Thoracic aorta (tissue), 2 donors: ENCODE data around the gene GALNT2. TPM values are rescaled to one million over a fixed set of nuclear protein-coding genes. Genes with fewer than 3 reads are reported as not detected.

Experiments used
- ATAC-seq: fragments of 150-250 bp; one replicate; pipeline ENCODE4 v1.8.0; 2017; ENCODE audit warnings: low read depth; ENCODE audit not compliant: insufficient number of reproducible peaks, low FRiP score
- DNase-seq: peaks from one replicate; pipeline ENCODE4 v3.0.0-alpha.2; 2020; ENCODE audit warnings: low spot score
- H3K27ac ChIP-seq, 2 donors: fragments of 200-600 bp; sonication (generic); 1 replicate in 1 of 2; 2 replicates in 1 of 2; pipeline ENCODE4 v1.5.1; 2016; ENCODE audit warnings: mild to moderate bottlenecking in 2 of 2, moderate library complexity in 2 of 2
- H3K27me3 ChIP-seq: fragments of 200-600 bp; sonication (generic); replicated peaks from 2 replicates; pipeline ENCODE4 v1.6.0; 2016; ENCODE audit warnings: mild to moderate bottlenecking; ENCODE audit not compliant: insufficient read depth
- H3K36me3 ChIP-seq: fragments of 200-600 bp; sonication (generic); one replicate; pipeline ENCODE4 v1.5.1; 2016
- H3K4me1 ChIP-seq, 2 donors: fragments of 200-600 bp; sonication (generic); 1 replicate in 1 of 2; 2 replicates in 1 of 2; pipeline versions ENCODE4 v1.5.1 to v1.6.0; 2016; ENCODE audit warnings: low read depth in 2 of 2, mild to moderate bottlenecking in 1 of 2; ENCODE audit not compliant: control insufficient read depth in 1 of 2
- H3K4me3 ChIP-seq: fragments of 200-600 bp; sonication (generic); 2 replicates; pipeline ENCODE4 v1.5.1; 2016; ENCODE audit warnings: mild to moderate bottlenecking
- H3K9me3 ChIP-seq: fragments of 200-600 bp; sonication (generic); 2 replicates; pipeline ENCODE4 v1.5.1; 2016
- total RNA-seq, 2 donors: library from RNA; depleted of rRNA; stranded (reverse); fragments of >200 nt; gene quantifications; one replicate each; pipeline versions ENCODE4 v1.1.0 to v1.2.3, GENCODE V29; 2016
- TF ChIP-seq, protein P1 (sequence below): fragments of 200-600 bp; sonication (generic); IDR thresholded peaks from one replicate; pipeline ENCODE4 v1.5.1; 2019; ENCODE audit warnings: antibody characterized with exemption

The GALNT2 gene
- total RNA-seq, 2 donors from 2014 or later, result 113 to 148 TPM

DNA sequence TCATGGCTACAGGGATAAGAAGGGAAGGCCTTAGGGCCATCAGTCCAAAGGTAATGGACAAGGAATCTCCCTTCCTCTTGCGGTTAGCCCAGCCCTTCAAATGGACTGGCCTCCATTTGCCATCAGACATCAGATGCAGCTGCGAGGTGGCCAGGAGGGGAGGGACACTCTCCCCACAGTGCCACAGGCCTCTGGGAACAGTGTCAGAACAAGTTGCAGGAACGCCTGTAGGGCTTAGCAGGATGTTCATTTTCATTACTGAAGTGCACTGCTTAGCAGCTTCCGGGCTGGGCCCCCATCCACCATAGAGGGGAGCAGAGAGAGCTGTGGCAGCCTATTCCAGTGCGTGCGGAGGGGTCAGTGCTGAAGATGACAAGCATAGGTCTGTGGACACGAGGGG lies 127.5 kb downstream of the GALNT2 start:
- DNase-seq, result no peak

DNA sequence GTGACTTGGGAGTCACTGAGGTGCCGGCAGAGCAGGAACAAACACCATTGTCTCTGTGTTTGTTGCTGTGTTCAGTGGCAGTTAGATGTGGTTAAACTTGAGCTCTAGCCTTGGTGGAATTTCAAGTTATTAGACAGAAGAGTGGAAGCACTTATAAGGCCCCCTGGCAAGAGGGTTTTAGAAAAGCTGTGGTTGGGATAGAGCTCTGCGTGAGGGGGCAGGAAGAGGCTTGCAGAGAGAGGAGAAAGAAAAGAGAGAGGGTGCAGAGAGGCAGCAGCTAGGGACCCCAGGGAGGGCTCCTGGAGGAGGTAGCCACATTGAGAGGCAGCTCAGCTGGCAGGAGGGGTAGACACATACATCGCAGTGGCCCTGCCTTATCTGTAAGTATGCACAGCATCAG lies 128.2 kb downstream of the GALNT2 start:
- peaks cover 18 to 52% of the 10 kb centered on the region in 2 donors for H3K4me1 ChIP-seq
- no peak for ATAC-seq
- no peak for DNase-seq

More for the DNA sequence above, 127.5 kb downstream of the GALNT2 start:
- Histone ChIP-seq H3K4me1 (peaks cover 20 to 59% of the 10 kb centered on the region in 2 donors), H3K36me3 (no peaks in the 10 kb centered on the region), H3K27me3 (no peaks in the 10 kb centered on the region), H3K9me3 (no peaks in the 10 kb centered on the region), H3K27ac (no peak overlapping the region), H3K4me3 (no peak overlapping the region)
- TF ChIP-seq, protein P1, sequence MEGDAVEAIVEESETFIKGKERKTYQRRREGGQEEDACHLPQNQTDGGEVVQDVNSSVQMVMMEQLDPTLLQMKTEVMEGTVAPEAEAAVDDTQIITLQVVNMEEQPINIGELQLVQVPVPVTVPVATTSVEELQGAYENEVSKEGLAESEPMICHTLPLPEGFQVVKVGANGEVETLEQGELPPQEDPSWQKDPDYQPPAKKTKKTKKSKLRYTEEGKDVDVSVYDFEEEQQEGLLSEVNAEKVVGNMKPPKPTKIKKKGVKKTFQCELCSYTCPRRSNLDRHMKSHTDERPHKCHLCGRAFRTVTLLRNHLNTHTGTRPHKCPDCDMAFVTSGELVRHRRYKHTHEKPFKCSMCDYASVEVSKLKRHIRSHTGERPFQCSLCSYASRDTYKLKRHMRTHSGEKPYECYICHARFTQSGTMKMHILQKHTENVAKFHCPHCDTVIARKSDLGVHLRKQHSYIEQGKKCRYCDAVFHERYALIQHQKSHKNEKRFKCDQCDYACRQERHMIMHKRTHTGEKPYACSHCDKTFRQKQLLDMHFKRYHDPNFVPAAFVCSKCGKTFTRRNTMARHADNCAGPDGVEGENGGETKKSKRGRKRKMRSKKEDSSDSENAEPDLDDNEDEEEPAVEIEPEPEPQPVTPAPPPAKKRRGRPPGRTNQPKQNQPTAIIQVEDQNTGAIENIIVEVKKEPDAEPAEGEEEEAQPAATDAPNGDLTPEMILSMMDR, result no peak
- no peak for ATAC-seq

DNA sequence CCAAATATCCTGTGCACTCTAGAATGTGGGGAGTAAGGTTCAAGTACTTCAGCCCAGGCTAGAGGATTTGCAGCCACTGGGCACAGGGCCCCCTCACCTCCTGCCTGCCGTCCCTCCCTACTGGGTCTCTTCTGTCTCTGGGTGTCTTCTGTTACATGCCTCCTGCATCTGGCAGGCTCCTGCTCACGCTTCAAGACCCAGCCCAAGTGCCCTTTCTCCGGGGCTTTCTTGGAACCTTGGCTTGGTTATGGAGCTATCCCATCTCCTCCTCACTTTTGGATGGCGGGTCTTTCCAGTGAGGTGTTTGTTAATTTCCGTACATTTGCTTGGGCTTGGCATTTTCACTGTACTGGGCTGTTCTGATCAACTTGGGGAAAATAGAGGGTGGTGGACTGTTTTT lies 129.0 kb downstream of the GALNT2 start:
- no peaks in the 10 kb centered on the region for H3K27me3 ChIP-seq
- no peak for DNase-seq
- H3K4me1 ChIP-seq, result peaks cover 11 to 43% of the 10 kb centered on the region in 2 donors
- no peaks in the 10 kb centered on the region for H3K36me3 ChIP-seq
- no peak overlapping the region for H3K27ac ChIP-seq
- H3K9me3 ChIP-seq, result no peaks in the 10 kb centered on the region
- no peak overlapping the region for H3K4me3 ChIP-seq
- TF ChIP-seq, protein P1, result no peak
- no peak for ATAC-seq

More for the DNA sequence above, 128.2 kb downstream of the GALNT2 start:
- Histone ChIP-seq H3K36me3 (no peaks in the 10 kb centered on the region), H3K4me3 (no peak overlapping the region), H3K9me3 (no peaks in the 10 kb centered on the region), H3K27ac (no peak overlapping the region), H3K27me3 (no peaks in the 10 kb centered on the region)
- TF ChIP-seq, protein P1, result no peak

DNA sequence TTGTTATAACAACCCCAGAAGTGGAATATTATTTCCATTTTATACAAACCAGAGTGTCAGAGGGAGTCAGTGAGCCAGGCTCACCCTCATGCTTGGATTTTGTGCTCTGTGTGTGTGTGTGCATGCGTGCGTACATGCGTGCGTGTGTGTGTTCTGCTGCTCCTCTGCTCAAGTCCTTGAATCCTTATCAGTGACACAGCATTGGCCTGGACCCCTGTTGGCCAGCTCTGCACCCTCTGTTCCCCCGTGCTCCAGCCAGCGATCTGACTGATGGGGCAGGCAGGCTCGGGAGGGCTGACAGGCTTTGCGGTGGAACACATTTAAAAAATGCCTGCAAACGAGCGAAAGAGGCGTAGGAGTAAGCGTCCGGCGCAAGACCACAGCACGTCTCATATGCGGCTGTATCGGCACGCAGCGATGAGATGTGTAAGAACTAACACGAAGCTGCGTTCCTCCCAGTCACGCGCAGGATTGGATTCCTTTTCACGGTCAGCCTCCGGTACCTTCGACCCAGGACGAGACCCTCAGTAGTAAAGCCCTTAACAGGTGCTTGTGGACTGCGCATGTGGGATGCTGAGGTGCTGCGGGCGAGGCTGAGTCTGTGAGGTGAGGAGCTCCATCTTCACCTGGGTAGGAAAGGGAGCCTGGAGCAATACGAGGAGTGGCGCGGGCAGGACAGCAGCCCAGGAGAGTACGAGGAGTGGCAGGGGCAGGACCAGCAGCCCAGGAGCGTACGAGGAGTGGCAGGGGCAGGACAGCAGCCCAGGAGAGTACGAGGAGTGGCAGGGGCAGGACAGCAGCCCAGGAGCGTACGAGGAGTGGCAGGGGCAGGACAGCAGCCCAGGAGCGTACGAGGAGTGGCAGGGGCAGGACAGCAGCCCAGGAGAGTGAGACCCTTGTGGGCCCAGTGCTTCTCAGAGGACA lies 130.9 kb downstream of the GALNT2 start:
- Histone ChIP-seq H3K36me3 (no peaks in the 10 kb centered on the region), H3K27me3 (no peaks in the 10 kb centered on the region), H3K4me3 (peak overlapping the region; percentile 40), H3K27ac (no peak overlapping the region), H3K9me3 (no peaks in the 10 kb centered on the region), H3K4me1 (peaks cover 2 to 31% of the 10 kb centered on the region in 2 donors)
- no peak for ATAC-seq
- DNase-seq, result no peak
- TF ChIP-seq, protein P1, result no peak

DNA sequence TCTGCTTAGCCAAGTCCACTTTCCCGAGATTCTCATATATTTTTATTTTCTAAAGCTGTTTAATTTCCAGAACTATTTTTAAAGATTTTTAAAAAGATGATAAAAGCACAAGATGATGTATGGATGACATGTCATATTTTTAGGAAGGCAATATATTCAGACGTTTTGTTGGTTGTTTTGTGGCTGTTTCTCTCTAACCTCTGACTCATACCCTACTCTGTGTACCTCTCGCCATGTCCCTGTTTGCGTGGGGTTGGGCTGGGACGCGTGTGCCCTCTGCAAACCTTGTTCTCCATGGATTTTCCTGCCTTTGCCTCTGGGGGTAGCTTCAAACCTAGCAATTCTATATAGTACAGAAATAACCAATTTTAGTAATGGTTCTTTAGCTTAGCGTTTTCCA lies 132.0 kb downstream of the GALNT2 start:
- no peaks in the 10 kb centered on the region for H3K36me3 ChIP-seq
- no peak overlapping the region for H3K27ac ChIP-seq
- ATAC-seq (no peak), DNase-seq (no peak)
- H3K9me3 ChIP-seq, result no peaks in the 10 kb centered on the region
- H3K27me3 ChIP-seq, result no peaks in the 10 kb centered on the region
- TF ChIP-seq, protein P1, result no peak
- no peak overlapping the region for H3K4me3 ChIP-seq
- H3K4me1 ChIP-seq, result peaks cover 2 to 31% of the 10 kb centered on the region in 2 donors
